DND-41 (cell line): ENCODE data around the gene LAMTOR4.

Experiments
- CTCF ChIP-seq: IDR thresholded peaks from 2 replicates; pipeline ENCODE4 v1.5.1; 2012; ENCODE audit warnings: borderline replicate concordance, low read length, moderate library complexity, mild to moderate bottlenecking; ENCODE audit not compliant: poor library complexity, severe bottlenecking; ENCODE audit errors: extremely low read depth
- EZH2 ChIP-seq: IDR thresholded peaks from 3 replicates; pipeline ENCODE4 v1.6.1; 2012; ENCODE audit warnings: borderline replicate concordance, low read depth, mild to moderate bottlenecking, moderate library complexity, low read length, inconsistent platforms; ENCODE audit not compliant: severe bottlenecking

- no peak for TF ChIP-seq EZH2
- TF ChIP-seq CTCF = no peak
Observed at GRCh38 chr7:100189061-100189460, 40.3 kb downstream of the LAMTOR4 start.
